Lower leg skin (tissue), 4 donors: ENCODE data around the gene SHISAL1. TPM values are rescaled to one million over a fixed set of nuclear protein-coding genes. Genes with fewer than 3 reads are reported as not detected.
A peak's percentile ranks its signal among the peaks of the same experiment; 100 is the strongest.

Experiments
- DNase-seq, 2 donors: peaks; one replicate each; pipeline ENCODE4 v3.0.0-alpha.2; 2019; ENCODE audit warnings: low spot score in 2 of 2
- H3K4me3 ChIP-seq: fragments of 200-600 bp; sonication (generic); 2 replicates; pipeline ENCODE4 v1.5.1; 2017; ENCODE audit warnings: mild to moderate bottlenecking, low read depth; ENCODE audit not compliant: poor library complexity, severe bottlenecking
- POLR2A ChIP-seq, 2 donors: fragments of 450-650 bp; IDR thresholded peaks; one replicate each; pipeline ENCODE4 v1.6.1; 2016 to 2017; ENCODE audit warnings: antibody characterized with exemption in 2 of 2, mild to moderate bottlenecking in 1 of 2, moderate library complexity in 1 of 2
- WGBS, 2 donors: methylation state at CpG; one replicate each; pipeline ENCODE4 v1.1.5; 2018; 5-methylcytosine and 5-hydroxymethylcytosine counted together
- intact Hi-C: fragments of 100-400 bp; cut with DNase I; formaldehyde crosslinking; loops from one replicate; pipeline ENCODE4 v1.15.0; 2023; ENCODE audit warnings: low total_unique reads
- total RNA-seq, 4 donors: library from RNA; depleted of rRNA; stranded (reverse); fragments of >200 nt; gene quantifications; one replicate each; pipeline ENCODE4 v1.1.0, GENCODE V29; 2016
- TF ChIP-seq, protein P1 (sequence below), 3 donors: fragments of 450-650 bp; IDR thresholded peaks; one replicate each; pipeline ENCODE4 v1.5.1; 2016; ENCODE audit warnings: antibody characterized with exemption in 3 of 3, mild to moderate bottlenecking in 3 of 3, moderate library complexity in 2 of 3

Gene SHISAL1
- total RNA-seq, 4 donors from 2014 or later: 0.08 to 0.42 (median 0.28) TPM

DNA sequence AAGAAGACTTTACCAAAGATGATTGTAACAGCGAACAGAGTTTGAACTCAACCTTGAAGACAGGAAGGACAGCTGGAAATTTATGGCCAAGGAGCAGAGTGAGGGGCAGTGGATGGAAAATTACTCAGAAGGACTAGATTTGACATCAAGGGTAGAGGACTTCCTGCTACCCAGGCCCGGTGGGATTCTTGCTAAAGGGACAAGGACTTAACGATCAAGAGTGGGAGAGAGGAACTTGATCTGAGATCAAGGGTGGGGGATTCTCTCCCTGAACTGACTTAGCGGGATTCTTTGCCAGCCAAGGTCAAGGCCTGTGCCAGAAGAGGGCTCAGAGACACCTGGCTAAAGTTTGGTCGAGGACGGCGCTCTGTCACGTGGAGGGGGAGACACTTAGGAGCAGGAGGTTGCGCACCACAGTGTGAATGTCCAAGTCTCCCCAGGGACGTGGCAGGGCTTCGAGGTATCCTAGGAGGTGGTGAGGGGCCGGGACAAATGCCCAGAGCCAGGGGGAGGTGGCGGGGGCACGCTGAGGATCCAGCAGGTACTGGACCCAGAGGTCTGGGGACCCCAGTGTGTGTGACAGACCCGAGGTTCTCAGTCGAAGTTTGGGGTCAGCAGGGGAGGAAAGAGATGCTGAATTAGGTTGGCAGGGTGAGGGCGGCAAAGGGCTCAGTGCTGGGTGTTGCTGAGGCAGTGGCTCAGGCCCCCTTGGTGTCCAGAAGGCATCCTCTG, 46.1 kb upstream of the SHISAL1 start:
- no peak overlapping the region for H3K4me3 ChIP-seq
- TF ChIP-seq, protein P1, sequence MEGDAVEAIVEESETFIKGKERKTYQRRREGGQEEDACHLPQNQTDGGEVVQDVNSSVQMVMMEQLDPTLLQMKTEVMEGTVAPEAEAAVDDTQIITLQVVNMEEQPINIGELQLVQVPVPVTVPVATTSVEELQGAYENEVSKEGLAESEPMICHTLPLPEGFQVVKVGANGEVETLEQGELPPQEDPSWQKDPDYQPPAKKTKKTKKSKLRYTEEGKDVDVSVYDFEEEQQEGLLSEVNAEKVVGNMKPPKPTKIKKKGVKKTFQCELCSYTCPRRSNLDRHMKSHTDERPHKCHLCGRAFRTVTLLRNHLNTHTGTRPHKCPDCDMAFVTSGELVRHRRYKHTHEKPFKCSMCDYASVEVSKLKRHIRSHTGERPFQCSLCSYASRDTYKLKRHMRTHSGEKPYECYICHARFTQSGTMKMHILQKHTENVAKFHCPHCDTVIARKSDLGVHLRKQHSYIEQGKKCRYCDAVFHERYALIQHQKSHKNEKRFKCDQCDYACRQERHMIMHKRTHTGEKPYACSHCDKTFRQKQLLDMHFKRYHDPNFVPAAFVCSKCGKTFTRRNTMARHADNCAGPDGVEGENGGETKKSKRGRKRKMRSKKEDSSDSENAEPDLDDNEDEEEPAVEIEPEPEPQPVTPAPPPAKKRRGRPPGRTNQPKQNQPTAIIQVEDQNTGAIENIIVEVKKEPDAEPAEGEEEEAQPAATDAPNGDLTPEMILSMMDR (IDR thresholded peaks at IDR 0.05): no peak
- TF ChIP-seq POLR2A (IDR thresholded peaks at IDR 0.05): no peak
- intact Hi-C loops: no loop called here
- peak in 1 of 2 donors; percentile 68 for DNase-seq
- WGBS, 2 donors: 86% methylated on average over 17 of the region's 17 CpGs

DNA sequence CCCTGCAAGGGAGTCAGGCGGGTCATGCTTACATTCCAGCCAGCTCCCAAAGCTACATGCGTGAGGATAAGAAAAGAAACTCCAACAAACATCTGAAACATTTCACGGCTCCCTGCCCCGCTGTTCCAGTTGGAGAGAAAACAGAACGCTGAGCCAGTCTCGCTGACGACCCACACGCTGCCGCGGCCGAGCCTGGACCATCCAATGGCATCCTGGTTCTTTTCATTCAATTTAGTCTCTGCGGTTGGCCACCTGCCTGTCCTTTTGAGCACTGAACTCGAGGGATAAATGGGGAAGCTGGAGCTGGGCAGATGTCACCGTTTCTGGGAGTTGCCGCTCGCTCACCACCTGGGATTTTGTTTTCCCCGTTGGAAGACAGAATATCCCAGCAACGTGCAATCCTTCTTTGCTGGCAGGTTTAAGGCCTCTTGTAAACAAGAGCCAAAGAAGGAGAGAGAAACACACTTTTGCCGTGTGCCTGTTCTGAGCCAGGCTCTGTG, 45.3 kb upstream of the SHISAL1 start:
- TF ChIP-seq, protein P1 (IDR thresholded peaks at IDR 0.05): no peak
- no peak for TF ChIP-seq POLR2A (IDR thresholded peaks at IDR 0.05)
- peak in 1 of 2 donors; percentile 80 for DNase-seq
- intact Hi-C loops: no loop called here
- 66 to 79% methylated on average over 19 of the region's 19 CpGs for WGBS, 2 donors
- H3K4me3 ChIP-seq: no peak overlapping the region

DNA sequence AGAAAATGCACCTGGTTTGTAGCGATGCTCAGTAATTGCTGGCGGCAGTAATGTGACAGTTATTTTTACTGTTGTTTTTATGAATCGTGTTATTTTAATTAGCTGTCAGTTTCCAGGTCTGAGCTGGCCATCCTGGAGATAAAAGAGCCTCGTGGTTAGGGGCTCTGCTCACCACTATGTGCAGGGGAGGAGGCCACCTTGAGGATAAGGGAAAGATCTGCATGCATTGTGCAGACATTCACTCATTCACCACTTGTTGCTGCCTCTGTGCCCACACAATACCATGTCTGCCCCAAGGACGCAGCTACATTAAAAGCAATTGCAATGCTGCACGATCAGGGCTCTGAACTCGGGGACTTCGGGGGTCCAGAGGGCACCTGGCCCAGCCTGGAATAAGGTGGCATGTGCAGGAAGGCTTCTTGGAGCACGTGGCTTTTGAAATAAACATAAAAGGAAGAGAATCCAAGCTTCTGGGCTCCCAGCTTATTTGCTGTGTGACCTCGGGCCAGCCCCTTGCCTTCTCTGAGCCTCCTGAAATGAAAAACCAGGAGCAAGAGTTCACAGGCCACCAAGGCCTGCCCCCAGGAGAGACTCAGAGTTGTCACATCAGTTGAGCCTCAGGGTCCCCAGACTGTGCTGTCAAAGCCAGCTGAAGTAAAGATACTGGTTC, 44.7 kb upstream of the SHISAL1 start:
- H3K4me3 ChIP-seq: no peak overlapping the region
- intact Hi-C loops: no loop called here
- TF ChIP-seq, protein P1 (IDR thresholded peaks at IDR 0.05): no peak
- TF ChIP-seq POLR2A (IDR thresholded peaks at IDR 0.05): no peak
- 45 to 72% methylated on average over 10 of the region's 10 CpGs for WGBS, 2 donors
- peak in 1 of 2 donors; percentile 66 for DNase-seq

DNA sequence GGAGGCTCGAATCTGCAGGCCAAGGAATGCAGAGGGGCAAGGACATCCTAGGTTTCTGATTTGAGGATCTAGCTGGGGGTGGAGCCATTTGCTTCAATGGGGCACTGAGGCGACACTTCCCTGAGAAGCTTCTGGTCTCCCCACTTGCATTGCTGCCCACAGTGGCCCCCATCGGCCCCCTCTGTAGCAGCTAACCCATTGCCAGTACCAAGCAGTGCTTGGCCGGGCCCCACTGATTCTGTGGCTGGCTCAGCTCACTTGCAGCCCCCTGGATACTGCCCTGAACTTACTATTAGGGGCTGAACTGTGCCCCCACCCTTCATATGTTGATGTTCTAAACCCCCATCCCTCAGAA, 42.9 kb upstream of the SHISAL1 start:
- WGBS, 2 donors: 86 to 90% methylated on average over 4 of the region's 4 CpGs
- no peak for TF ChIP-seq POLR2A (IDR thresholded peaks at IDR 0.05)
- H3K4me3 ChIP-seq: no peak overlapping the region
- DNase-seq: peak in 1 of 2 donors; percentile 73
- intact Hi-C loops: no loop called here

DNA sequence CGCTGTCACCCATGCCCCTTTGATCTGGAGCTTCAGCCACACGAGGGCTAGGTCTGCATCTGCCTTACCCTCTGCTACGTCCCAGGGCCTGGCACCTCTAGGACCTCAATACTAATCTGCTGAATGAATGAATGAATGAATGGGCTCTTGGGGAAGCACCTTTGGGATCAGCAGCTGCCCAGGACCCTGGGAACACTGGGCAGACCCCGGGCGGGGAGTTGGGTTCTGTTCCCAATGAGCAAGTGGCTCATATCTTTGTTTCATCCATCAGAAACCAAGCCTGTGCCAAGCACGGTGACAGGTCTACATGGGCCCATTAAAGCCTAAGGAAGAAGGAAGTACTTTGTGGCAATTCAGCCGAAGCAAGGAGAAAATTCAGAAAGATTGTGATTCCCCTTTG, 41.5 kb upstream of the SHISAL1 start:
- WGBS, 2 donors: 80 to 84% methylated on average over 7 of the region's 7 CpGs
- TF ChIP-seq, protein P1 (IDR thresholded peaks at IDR 0.05): no peak
- TF ChIP-seq POLR2A (IDR thresholded peaks at IDR 0.05): no peak
- intact Hi-C loops: no loop called here
- H3K4me3 ChIP-seq: no peak overlapping the region
- peak in 1 of 2 donors; percentile 80 for DNase-seq

DNA sequence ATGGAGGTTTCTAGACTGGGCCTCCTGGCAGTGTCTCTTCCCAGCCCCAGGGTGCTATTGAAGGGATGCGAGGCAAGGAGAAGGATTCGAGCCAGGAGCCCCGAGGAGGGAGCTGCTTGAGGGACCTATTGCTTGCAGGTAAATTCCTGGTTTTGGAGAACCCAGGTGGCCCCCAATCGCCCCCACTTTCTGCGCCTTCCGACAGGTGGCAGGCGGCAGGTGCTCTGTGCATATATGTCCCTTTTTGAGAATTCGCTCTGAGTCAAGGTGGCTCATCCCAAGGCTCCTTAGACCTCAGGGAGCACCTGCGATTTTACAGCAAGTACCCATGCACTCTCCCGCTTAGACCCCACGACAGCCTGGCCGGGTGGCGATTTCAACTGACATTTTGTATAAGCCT, 40.3 kb upstream of the SHISAL1 start:
- TF ChIP-seq POLR2A (IDR thresholded peaks at IDR 0.05): no peak
- TF ChIP-seq, protein P1 (IDR thresholded peaks at IDR 0.05): no peak
- 81 to 82% methylated on average over 13 of the region's 13 CpGs for WGBS, 2 donors
- DNase-seq: no peak
- intact Hi-C loops: no loop called here
- no peak overlapping the region for H3K4me3 ChIP-seq
